Measurements from ENCODE around the gene BCAP31.
"Not testable (repeated sequence)": the region's sequence is repeated elsewhere in the genome, so short reads cannot be mapped to it uniquely, and the experiment has no call there.

Gene BCAP31

DNA sequence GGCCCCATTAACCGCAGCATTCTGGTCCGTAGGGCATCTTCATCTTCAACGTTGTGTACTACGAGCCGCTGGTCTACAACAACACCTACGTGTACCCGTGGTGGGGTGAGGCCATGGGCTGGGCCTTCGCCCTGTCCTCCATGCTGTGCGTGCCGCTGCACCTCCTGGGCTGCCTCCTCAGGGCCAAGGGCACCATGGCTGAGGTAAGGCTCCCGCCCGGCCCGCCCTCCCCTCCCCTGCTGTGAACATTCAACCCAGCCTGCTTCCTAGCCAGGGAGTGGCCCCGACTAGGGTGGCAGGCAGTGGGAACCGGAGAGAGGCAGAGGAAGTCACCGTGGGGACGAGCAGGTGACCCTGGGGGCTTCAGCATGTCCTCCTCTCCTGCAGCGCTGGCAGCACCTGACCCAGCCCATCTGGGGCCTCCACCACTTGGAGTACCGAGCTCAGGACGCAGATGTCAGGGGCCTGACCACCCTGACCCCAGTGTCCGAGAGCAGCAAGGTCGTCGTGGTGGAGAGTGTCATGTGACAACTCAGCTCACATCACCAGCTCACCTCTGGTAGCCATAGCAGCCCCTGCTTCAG lies 29.4 kb downstream of the BCAP31 start:
- H3K4me3 ChIP-seq (ENCODE audit: low read depth, low read length): no peak overlapping the region
- DNase-seq (ENCODE audit: low read depth): no peak
- TF ChIP-seq POLR2A (IDR thresholded peaks at IDR 0.05; ENCODE audit: extremely low read depth, insufficient read length) (no peak), MYC (IDR thresholded peaks at IDR 0.05; ENCODE audit: low read depth, low read length) (no peak)
- TF ChIP-seq, protein P1, sequence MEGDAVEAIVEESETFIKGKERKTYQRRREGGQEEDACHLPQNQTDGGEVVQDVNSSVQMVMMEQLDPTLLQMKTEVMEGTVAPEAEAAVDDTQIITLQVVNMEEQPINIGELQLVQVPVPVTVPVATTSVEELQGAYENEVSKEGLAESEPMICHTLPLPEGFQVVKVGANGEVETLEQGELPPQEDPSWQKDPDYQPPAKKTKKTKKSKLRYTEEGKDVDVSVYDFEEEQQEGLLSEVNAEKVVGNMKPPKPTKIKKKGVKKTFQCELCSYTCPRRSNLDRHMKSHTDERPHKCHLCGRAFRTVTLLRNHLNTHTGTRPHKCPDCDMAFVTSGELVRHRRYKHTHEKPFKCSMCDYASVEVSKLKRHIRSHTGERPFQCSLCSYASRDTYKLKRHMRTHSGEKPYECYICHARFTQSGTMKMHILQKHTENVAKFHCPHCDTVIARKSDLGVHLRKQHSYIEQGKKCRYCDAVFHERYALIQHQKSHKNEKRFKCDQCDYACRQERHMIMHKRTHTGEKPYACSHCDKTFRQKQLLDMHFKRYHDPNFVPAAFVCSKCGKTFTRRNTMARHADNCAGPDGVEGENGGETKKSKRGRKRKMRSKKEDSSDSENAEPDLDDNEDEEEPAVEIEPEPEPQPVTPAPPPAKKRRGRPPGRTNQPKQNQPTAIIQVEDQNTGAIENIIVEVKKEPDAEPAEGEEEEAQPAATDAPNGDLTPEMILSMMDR (IDR thresholded peaks at IDR 0.05; ENCODE audit: low read depth, low read length): no peak
- TF ChIP-seq, protein P2, sequence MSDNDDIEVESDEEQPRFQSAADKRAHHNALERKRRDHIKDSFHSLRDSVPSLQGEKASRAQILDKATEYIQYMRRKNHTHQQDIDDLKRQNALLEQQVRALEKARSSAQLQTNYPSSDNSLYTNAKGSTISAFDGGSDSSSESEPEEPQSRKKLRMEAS (IDR thresholded peaks at IDR 0.05; ENCODE audit: low read depth, low read length): no peak

DNA sequence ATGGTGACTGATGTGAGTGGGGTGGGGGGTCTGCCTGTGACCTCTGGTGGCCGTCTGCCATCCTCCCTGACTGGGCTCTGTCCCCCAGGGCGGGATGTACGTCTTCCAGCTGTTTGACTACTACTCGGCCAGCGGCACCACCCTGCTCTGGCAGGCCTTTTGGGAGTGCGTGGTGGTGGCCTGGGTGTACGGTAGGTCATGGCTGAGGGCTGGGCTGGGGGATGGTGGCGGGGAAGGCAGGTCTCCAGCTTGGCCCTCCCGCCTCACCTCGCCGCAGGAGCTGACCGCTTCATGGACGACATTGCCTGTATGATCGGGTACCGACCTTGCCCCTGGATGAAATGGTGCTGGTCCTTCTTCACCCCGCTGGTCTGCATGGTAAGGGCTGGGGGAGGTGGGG lies 29.9 kb downstream of the BCAP31 start:
- DNase-seq (ENCODE audit: low read depth); H3K4me3 ChIP-seq (ENCODE audit: low read depth, low read length): not testable (repeated sequence)

DNA sequence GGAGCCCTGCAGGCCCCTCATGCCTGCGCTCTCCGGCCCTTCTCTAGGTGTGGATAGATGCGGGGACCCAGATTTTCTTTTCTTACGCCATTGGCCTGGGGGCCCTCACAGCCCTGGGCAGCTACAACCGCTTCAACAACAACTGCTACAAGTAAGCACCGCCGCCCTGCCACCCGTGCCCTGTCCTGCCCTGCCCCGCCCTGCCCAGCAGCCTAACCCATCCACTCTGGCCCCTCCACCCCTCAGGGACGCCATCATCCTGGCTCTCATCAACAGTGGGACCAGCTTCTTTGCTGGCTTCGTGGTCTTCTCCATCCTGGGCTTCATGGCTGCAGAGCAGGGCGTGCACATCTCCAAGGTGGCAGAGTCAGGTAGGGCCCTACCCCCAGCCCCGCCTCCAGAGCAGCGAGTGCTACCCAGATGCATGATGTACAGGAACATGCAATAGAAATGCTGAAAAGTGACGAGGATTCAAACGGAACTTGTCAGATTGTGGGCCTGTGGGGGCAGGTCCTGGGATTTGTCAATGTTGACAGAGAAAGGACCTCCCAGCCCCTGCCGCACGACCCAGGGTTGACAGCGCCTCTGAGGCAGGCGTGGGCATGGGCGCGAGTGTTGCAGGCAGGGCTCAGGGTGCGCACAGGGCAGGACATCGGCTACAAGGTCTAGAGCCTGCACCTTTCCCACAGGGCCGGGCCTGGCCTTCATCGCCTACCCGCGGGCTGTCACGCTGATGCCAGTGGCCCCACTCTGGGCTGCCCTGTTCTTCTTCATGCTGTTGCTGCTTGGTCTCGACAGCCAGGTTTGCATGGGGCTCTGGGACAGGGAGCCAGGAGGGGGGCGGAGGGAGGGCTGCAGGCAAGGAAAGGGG lies 30.7 kb downstream of the BCAP31 start:
- no peak for DNase-seq (ENCODE audit: low read depth)
- TF ChIP-seq, protein P1 (IDR thresholded peaks at IDR 0.05; ENCODE audit: low read depth, low read length): no peak
- no peak for TF ChIP-seq POLR2A (IDR thresholded peaks at IDR 0.05; ENCODE audit: extremely low read depth, insufficient read length)
- TF ChIP-seq, protein P2 (IDR thresholded peaks at IDR 0.05; ENCODE audit: low read depth, low read length): no peak
- TF ChIP-seq MYC (IDR thresholded peaks at IDR 0.05; ENCODE audit: low read depth, low read length): no peak
- no peak overlapping the region for H3K4me3 ChIP-seq (ENCODE audit: low read depth, low read length)

DNA sequence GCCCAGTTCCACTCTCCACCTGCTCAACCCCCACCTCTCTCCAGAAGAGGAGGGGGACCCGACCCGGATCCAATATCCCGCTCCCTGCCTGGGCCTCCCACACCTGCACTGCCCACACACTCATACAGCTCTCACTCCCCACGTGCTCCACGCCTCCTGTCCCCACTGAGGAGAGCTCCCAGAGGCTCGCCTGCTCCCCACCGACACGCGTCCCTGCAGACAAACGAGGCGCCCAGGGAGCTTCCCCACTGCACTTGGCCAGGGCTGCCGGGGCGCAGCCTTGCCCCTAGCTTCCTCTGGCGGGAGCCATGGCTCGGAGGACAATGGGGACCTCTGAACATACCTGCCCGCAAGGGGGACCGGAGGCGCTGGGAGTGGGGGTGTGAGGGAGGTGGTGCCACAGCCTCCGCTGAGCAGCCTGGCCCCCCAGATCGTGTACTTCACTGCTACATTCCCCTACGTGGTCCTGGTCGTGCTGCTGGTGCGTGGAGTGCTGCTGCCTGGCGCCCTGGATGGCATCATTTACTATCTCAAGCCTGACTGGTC lies 31.5 kb downstream of the BCAP31 start:
- no peak overlapping the region for H3K4me3 ChIP-seq (ENCODE audit: low read depth, low read length)
- DNase-seq (ENCODE audit: low read depth): no peak
- TF ChIP-seq MYC (IDR thresholded peaks at IDR 0.05; ENCODE audit: low read depth, low read length): no peak
- TF ChIP-seq, protein P1 (IDR thresholded peaks at IDR 0.05; ENCODE audit: low read depth, low read length): no peak
- no peak for TF ChIP-seq POLR2A (IDR thresholded peaks at IDR 0.05; ENCODE audit: extremely low read depth, insufficient read length)
- TF ChIP-seq, protein P2 (IDR thresholded peaks at IDR 0.05; ENCODE audit: low read depth, low read length): no peak

DNA sequence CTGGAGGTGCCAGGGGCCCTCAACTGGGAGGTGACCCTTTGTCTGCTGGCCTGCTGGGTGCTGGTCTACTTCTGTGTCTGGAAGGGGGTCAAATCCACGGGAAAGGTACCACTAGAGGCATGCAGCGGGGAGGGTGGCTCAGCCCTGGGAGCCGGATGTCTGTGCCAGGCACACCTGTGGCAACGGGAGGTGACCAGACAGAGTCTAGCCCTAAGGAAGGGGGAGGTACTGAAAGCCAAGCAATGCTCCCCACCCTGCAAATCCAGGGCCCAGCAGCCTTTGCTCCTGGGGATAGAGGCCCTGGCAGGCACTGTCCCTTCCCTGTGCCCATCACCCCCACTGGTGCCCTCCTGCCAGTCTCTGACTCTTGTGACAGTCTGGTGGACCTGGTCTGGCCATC lies 32.2 kb downstream of the BCAP31 start:
- DNase-seq (ENCODE audit: low read depth): no peak
- no peak for TF ChIP-seq POLR2A (IDR thresholded peaks at IDR 0.05; ENCODE audit: extremely low read depth, insufficient read length)
- no peak for TF ChIP-seq MYC (IDR thresholded peaks at IDR 0.05; ENCODE audit: low read depth, low read length)
- TF ChIP-seq, protein P2 (IDR thresholded peaks at IDR 0.05; ENCODE audit: low read depth, low read length): no peak
- TF ChIP-seq, protein P1 (IDR thresholded peaks at IDR 0.05; ENCODE audit: low read depth, low read length): no peak
- no peak overlapping the region for H3K4me3 ChIP-seq (ENCODE audit: low read depth, low read length)

DNA sequence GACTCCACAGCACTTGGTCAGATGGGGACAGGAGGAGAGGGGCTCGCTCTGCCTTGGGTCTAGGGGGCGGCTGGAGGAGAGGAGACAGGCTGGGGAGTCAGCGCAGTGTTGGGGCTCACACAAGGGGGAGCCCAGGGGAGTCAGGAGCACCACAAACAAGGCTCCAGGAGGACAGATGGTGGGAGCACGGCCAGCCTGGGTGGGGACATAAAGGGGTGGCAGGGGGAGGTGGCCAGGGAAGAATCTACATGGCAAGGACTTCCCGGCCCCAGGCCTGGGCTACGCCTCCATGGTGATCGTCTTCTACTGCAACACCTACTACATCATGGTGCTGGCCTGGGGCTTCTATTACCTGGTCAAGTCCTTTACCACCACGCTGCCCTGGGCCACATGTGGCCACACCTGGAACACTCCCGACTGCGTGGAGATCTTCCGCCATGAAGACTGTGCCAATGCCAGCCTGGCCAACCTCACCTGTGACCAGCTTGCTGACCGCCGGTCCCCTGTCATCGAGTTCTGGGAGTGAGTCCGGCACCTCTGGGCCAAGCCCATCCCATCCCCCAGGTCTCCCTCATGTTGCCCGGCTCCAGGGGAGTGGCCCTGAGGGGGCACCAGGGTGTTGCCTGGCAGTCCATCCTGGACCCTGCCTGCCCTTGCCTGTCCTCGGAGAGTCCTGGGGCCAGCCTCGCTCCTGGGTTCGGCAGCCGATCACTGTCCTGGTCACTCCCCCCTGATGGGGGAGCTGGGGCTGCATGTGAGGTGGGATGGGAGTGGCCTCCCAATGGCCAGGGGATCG lies 33.0 kb downstream of the BCAP31 start:
- not testable (repeated sequence) for DNase-seq (ENCODE audit: low read depth); H3K4me3 ChIP-seq (ENCODE audit: low read depth, low read length)
